Measurements from ENCODE around the gene XPC.

Gene XPC

GRCh38 chr3:14146381-14147065 is 31.9 kb downstream of the XPC start:
- no peak for DNase-seq

GRCh38 chr3:14145670-14146380 is 32.6 kb downstream of the XPC start:
- DNase-seq, result no peak

- DNase-seq, result no peak
Measured at GRCh38 chr3:14145236-14145635, 33.2 kb downstream of the XPC start.

- DNase-seq, result peak; percentile 58
Measured at GRCh38 chr3:14144423-14145075, 33.9 kb downstream of the XPC start.

GRCh38 chr3:14143271-14144225 is 34.9 kb downstream of the XPC start:
- no peak for DNase-seq

GRCh38 chr3:14142567-14143270 is 35.7 kb downstream of the XPC start:
- peak; percentile 65 for DNase-seq

GRCh38 chr3:14141602-14142341 is 36.6 kb downstream of the XPC start:
- no peak for DNase-seq

- no peak for DNase-seq
Measured at GRCh38 chr3:14141144-14141543, 37.3 kb downstream of the XPC start.

- DNase-seq, result no peak
Measured at GRCh38 chr3:14140668-14141067, 37.7 kb downstream of the XPC start.

GRCh38 chr3:14139771-14140170 is 38.6 kb downstream of the XPC start:
- no peak for DNase-seq

GRCh38 chr3:14138878-14139655 is 39.3 kb downstream of the XPC start:
- DNase-seq, result no peak

GRCh38 chr3:14138109-14138877 is 40.1 kb downstream of the XPC start:
- DNase-seq, result no peak

- DNase-seq, result no peak
Measured at GRCh38 chr3:14137445-14137844, 41.0 kb downstream of the XPC start.

- no peak for DNase-seq
Measured at GRCh38 chr3:14137004-14137403, 41.4 kb downstream of the XPC start.

- DNase-seq, result no peak
Measured at GRCh38 chr3:14135581-14135980, 42.8 kb downstream of the XPC start.

- DNase-seq, result no peak
Measured at GRCh38 chr3:14134291-14134690, 44.1 kb downstream of the XPC start.

- DNase-seq, result no peak
Measured at GRCh38 chr3:14133876-14134275, 44.5 kb downstream of the XPC start.

GRCh38 chr3:14133188-14133800 is 45.1 kb downstream of the XPC start:
- DNase-seq, result no peak

GRCh38 chr3:14132689-14133088 is 45.7 kb downstream of the XPC start:
- no peak for DNase-seq

All from T-helper 9 cell (primary cell).